Measurements from ENCODE around the gene MPIG6B. TPM values are rescaled to one million over a fixed set of nuclear protein-coding genes. Genes with fewer than 3 reads are reported as not detected.
"Not testable (repeated sequence)": the region's sequence is repeated elsewhere in the genome, so short reads cannot be mapped to it uniquely, and the experiment has no call there.

MPIG6B gene
- polyA plus RNA-seq, 2 of the 4 experiments (the other 2 are of a cell fraction) = not detected

DNA sequence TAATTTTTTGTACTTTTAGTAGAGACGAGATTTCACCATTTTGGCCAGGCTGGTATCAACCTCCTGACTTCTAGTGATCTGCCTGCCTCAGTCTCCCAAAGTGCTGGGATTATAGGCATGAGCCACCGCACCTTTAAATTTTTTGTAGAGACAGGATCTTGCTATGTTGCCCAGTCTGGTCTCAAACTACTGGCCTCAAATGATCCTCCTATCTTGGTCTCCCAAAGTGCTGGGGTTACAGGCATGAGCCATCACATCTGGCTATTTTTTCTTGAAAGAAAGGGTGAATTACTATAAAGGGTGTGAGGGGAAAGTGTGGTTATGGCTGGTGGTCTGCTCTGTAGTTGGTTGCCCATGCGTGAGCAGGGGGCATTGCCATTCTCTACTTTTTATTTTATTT is 14.9 kb upstream of the MPIG6B start:
- CTCF ChIA-PET = no interaction called here
- H3K4me2 ChIP-seq = no peak overlapping the region
- TF ChIP-seq KDM5A (IDR thresholded peaks at IDR 0.05) = no peak
- no peak for TF ChIP-seq ZSCAN20 (CRISPR knock-in tag; IDR thresholded peaks at IDR 0.05)
- TF ChIP-seq, protein P1, sequence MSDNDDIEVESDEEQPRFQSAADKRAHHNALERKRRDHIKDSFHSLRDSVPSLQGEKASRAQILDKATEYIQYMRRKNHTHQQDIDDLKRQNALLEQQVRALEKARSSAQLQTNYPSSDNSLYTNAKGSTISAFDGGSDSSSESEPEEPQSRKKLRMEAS (IDR thresholded peaks at IDR 0.05) = no peak
- TF ChIP-seq MYC (IDR thresholded peaks at IDR 0.05; ENCODE audit: borderline replicate concordance, low read length) = no peak
- no peak for TF ChIP-seq ZNF302 (CRISPR knock-in tag; IDR thresholded peaks at IDR 0.05)
- TF ChIP-seq, protein P2, sequence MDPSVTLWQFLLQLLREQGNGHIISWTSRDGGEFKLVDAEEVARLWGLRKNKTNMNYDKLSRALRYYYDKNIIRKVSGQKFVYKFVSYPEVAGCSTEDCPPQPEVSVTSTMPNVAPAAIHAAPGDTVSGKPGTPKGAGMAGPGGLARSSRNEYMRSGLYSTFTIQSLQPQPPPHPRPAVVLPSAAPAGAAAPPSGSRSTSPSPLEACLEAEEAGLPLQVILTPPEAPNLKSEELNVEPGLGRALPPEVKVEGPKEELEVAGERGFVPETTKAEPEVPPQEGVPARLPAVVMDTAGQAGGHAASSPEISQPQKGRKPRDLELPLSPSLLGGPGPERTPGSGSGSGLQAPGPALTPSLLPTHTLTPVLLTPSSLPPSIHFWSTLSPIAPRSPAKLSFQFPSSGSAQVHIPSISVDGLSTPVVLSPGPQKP (IDR thresholded peaks at IDR 0.05; ENCODE audit: low read depth, low read length) = no peak
- no peak for TF ChIP-seq HDAC2 (IDR thresholded peaks at IDR 0.05)
- H3K4me1 ChIP-seq = 0 out of 3 replicates have a peak, but pooled peaks cover 3% of the 10 kb centered on the region
- FAIRE-seq (no peak), DNase-seq (ENCODE audit: low read depth in 1 of 2, low spot score in 1 of 2) (no peak), ATAC-seq (no peak)
- no peak overlapping the region for H3K4me3 ChIP-seq
- POLR2A ChIA-PET = no interaction called here
- no peak overlapping the region for H3K27ac ChIP-seq
- 90% methylated on average over 3 of the region's 3 CpGs for WGBS (ENCODE audit: missing lambda C conversion rate)
- no peaks in the 10 kb centered on the region for H3K9me3 ChIP-seq

DNA sequence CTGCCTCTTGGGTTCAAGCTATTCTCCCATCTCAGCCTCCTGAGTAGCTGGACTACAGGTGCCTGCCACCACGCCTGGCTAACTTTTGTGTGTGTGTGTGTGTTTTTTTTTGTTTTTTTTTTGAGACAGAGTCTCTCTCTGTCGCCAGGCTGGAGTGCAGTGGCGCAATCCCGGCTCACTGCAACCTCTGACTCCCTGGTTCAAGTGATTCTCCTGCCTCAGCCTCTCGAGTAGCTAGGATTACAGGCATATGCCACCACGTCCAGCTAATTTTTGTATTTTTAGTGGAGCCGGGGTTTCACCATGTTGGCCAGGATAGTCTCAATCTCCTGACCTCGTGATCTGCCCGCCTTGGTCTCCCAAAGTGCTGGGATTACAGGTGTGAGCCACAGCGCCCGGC is 14.0 kb upstream of the MPIG6B start:
- FAIRE-seq; H3K4me3 ChIP-seq; CTCF ChIA-PET; H3K9me3 ChIP-seq; POLR2A ChIA-PET; H3K4me2 ChIP-seq; H3K4me1 ChIP-seq; ATAC-seq; DNase-seq (ENCODE audit: low read depth in 1 of 2, low spot score in 1 of 2); H3K27ac ChIP-seq: not testable (repeated sequence)
- 74% methylated on average over 7 of the region's 11 CpGs for WGBS (ENCODE audit: missing lambda C conversion rate)

DNA sequence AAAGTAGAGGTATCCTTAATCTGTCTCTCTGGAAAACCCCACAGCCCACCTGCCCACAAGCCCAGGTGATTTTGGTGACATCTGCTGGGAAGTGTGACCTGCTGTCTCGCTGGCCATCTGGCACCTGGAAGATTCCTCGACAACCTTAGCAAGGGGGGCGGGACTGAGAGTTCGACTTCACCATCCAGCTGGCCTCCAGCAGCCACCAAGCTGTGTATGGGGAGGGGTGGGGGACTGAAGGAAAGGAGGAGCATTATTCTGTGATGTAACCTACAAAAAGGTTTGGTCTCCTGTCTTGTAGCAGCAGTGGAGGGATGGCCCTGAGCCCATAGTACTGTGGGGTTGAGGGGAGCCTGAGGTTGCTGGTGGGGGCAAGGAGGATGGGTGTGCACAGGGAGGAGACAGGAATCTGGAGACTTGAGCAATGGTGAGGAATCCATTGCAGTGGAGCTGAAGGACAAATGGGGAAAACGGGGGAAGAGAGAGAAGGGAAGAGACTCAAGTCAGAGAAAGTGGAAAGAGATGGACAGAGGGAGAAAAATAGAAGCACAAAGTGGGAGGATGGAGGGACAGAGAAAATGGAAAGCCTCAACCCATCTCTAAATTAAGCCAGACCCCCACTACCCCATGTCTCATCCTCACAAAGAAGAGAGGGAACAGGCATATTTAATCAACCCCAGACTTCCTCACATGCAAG is 12.5 kb upstream of the MPIG6B start:
- ChIA-PET POLR2A (no interaction called here), CTCF (interaction anchor here (1.0 to 1.3 kb wide), 2 partner anchors 18 to 59 kb away, joined by 3 to 4 read pairs; partner anchors contain the start of gene DDAH2)
- no peak for TF ChIP-seq HEYL (CRISPR knock-in tag; IDR thresholded peaks at IDR 0.05)
- no peak for TF ChIP-seq JUN (IDR thresholded peaks at IDR 0.05)
- TF ChIP-seq, protein P3, sequence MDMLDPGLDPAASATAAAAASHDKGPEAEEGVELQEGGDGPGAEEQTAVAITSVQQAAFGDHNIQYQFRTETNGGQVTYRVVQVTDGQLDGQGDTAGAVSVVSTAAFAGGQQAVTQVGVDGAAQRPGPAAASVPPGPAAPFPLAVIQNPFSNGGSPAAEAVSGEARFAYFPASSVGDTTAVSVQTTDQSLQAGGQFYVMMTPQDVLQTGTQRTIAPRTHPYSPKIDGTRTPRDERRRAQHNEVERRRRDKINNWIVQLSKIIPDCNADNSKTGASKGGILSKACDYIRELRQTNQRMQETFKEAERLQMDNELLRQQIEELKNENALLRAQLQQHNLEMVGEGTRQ (IDR thresholded peaks at IDR 0.05) = no peak
- TF ChIP-seq MAFK (IDR thresholded peaks at IDR 0.05; ENCODE audit: partially characterized antibody) = no peak
- TF ChIP-seq TP53 (CRISPR knock-in tag; IDR thresholded peaks at IDR 0.05) = no peak
- no peak for TF ChIP-seq NR3C1 (IDR thresholded peaks at IDR 0.05)
- TF ChIP-seq HOXB13 (CRISPR knock-in tag; IDR thresholded peaks at IDR 0.05; ENCODE audit: low read depth) = no peak
- no peak for TF ChIP-seq CBX2 (IDR thresholded peaks at IDR 0.05; ENCODE audit: borderline replicate concordance, low read depth)
- no peak for TF ChIP-seq ESRRA (IDR thresholded peaks at IDR 0.05; ENCODE audit: borderline replicate concordance, low read length)
- TF ChIP-seq, protein P4, sequence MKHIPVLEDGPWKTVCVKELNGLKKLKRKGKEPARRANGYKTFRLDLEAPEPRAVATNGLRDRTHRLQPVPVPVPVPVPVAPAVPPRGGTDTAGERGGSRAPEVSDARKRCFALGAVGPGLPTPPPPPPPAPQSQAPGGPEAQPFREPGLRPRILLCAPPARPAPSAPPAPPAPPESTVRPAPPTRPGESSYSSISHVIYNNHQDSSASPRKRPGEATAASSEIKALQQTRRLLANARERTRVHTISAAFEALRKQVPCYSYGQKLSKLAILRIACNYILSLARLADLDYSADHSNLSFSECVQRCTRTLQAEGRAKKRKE (CRISPR knock-in tag; IDR thresholded peaks at IDR 0.05; ENCODE audit: low read depth) = no peak
- FAIRE-seq (no peak), DNase-seq (ENCODE audit: low read depth in 1 of 2, low spot score in 1 of 2) (no peak), ATAC-seq (no peak)
- WGBS (ENCODE audit: missing lambda C conversion rate) = 80% methylated on average over 3 of the region's 5 CpGs
- H3K4me3 ChIP-seq = no peak overlapping the region
- no peak overlapping the region for H3K4me2 ChIP-seq
- 0 out of 3 replicates have a peak, but pooled peaks cover 3% of the 10 kb centered on the region for H3K4me1 ChIP-seq
- H3K9me3 ChIP-seq = no peaks in the 10 kb centered on the region
- H3K27ac ChIP-seq = no peak overlapping the region

DNA sequence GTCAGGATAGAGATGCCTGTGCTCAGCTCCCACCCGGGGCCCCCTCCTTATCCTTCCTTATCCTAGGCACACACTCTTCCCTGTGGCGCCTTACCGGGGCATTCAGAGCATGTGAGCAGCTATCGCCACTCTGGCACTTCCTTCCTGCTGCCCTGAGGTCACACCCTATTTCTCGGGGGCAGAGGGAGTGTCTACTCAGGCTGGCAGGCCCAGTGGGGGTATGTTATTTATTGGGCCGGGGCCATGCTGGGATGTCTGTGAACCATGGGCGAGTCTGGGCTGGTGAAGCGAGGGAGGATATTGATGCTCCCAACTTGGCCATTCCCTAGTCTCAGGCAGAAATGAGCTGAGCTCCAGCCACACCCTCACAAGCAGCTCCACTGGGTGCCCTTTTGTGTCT is 11.9 kb upstream of the MPIG6B start:
- no peak for FAIRE-seq
- TF ChIP-seq POLR2A (IDR thresholded peaks at IDR 0.05; ENCODE audit: low read length) = no peak
- no peak for TF ChIP-seq KDM5A (IDR thresholded peaks at IDR 0.05)
- no peak for TF ChIP-seq SREBF2 (IDR thresholded peaks at IDR 0.05)
- no peak for TF ChIP-seq TFCP2L1 (CRISPR knock-in tag; IDR thresholded peaks at IDR 0.05)
- TF ChIP-seq, protein P2 (IDR thresholded peaks at IDR 0.05; ENCODE audit: low read depth, low read length) = no peak
- no peak for TF ChIP-seq ESRRA (IDR thresholded peaks at IDR 0.05; ENCODE audit: borderline replicate concordance, low read length)
- no peak for TF ChIP-seq JUNB (IDR thresholded peaks at IDR 0.05)
- 0 out of 3 replicates have a peak, but pooled peaks cover 3% of the 10 kb centered on the region for H3K4me1 ChIP-seq
- H3K4me3 ChIP-seq = no peak overlapping the region
- ATAC-seq = no peak
- H3K4me2 ChIP-seq = no peak overlapping the region
- no peaks in the 10 kb centered on the region for H3K9me3 ChIP-seq
- no peak overlapping the region for H3K27ac ChIP-seq
- 45% methylated on average over 4 of the region's 8 CpGs for WGBS (ENCODE audit: missing lambda C conversion rate)
- ChIA-PET CTCF (interaction anchor here (1.0 to 1.5 kb wide), 4 partner anchors 18 to 119 kb away, joined by 3 to 5 read pairs (median 4); partner anchors contain the start of gene DDAH2), POLR2A (no interaction called here)
- no peak for DNase-seq (ENCODE audit: low read depth in 1 of 2, low spot score in 1 of 2)
